ENCODE data around the gene STUB1. TPM values are rescaled to one million over a fixed set of nuclear protein-coding genes. Genes with fewer than 3 reads are reported as not detected.

Gene STUB1
- 159 and 240 TPM in 2 replicates for total RNA-seq

GRCh38 chr16:679814-680624 lies at the start of gene STUB1:
STUB1 (plus strand) TSS chr16:680410; CDS start chr16:680526, 116 bp downstream.
- DNase-seq (ENCODE audit: extremely low read depth, low read depth, low spot score), result no peak

GRCh38 chr16:630815-631405 lies 49.3 kb upstream of the STUB1 start, which contains the start of gene WFIKKN1:
WFIKKN1 (plus strand) TSS chr16:630985; CDS start chr16:631254, 269 bp downstream.
- DNase-seq (ENCODE audit: extremely low read depth, low read depth, low spot score), result no peak

DNA sequence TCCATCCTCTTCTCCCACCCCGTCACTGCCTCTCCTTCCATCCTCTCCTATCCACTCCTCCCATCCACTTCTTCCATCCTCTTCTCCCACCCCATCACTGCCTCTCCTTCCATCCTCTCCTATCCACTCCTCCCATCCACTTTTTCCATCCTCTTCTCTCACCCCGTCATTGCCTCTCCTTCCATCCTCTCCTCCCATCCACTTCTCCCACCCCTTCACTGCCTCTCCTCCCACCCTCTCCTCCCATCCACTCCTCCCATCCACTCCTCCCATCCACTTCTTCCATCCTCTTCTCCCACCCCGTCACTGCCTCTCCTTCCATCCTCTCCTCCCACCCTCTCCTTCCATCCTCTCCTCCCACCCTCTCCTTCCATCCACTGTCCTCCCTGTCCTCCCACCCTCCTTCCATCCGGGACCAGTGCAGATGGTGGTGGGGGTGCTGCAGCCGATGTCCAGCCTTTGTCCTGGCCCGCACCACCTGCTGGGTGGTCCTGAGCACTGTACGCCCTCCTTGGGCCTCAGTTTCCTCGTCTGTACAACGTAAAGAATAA lies 48.3 kb upstream of the STUB1 start:
- no peak for DNase-seq (ENCODE audit: extremely low read depth, low read depth, low spot score)

GRCh38 chr16:632486-633335 lies 47.5 kb upstream of the STUB1 start:
- DNase-seq (ENCODE audit: extremely low read depth, low read depth, low spot score), result no peak

DNA sequence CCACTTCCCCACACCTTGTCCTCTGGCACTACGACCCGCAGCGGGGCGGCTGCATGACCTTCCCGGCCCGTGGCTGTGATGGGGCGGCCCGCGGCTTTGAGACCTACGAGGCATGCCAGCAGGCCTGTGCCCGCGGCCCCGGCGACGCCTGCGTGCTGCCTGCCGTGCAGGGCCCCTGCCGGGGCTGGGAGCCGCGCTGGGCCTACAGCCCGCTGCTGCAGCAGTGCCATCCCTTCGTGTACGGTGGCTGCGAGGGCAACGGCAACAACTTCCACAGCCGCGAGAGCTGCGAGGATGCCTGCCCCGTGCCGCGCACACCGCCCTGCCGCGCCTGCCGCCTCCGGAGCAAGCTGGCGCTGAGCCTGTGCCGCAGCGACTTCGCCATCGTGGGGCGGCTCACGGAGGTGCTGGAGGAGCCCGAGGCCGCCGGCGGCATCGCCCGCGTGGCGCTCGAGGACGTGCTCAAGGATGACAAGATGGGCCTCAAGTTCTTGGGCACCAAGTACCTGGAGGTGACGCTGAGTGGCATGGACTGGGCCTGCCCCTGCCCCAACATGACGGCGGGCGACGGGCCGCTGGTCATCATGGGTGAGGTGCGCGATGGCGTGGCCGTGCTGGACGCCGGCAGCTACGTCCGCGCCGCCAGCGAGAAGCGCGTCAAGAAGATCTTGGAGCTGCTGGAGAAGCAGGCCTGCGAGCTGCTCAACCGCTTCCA lies 46.7 kb upstream of the STUB1 start:
- no peak for DNase-seq (ENCODE audit: extremely low read depth, low read depth, low spot score)

- DNase-seq (ENCODE audit: extremely low read depth, low read depth, low spot score), result no peak
Measured at GRCh38 chr16:634051-634670, 46.0 kb upstream of the STUB1 start.

DNA sequence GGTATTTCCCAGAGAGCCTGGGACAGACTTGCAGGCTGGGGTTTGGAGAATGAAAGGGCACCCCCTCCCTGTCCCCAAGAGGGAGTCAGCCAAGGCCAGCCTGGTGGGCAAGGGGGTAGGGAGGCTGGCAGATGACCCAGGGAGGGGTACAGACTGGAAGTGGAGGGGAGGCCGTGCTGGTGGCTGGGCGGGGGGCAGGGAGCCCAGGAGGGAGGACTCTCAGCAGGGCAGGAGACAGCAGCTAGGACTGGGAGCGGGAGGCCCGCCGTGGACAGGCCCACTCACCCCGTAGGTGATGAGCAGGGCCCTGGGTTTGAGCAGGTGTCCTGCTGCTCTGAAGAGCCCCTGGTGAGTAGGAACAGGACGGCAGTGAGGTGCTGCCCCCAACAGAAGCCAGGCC lies 45.2 kb upstream of the STUB1 start:
- no peak for DNase-seq (ENCODE audit: extremely low read depth, low read depth, low spot score)

GRCh38 chr16:635573-636205 lies 44.5 kb upstream of the STUB1 start:
- no peak for DNase-seq (ENCODE audit: extremely low read depth, low read depth, low spot score)

GRCh38 chr16:636206-637080 lies 43.8 kb upstream of the STUB1 start, which contains the start of gene METTL26:
METTL26 (minus strand) TSS chr16:636305; CDS start chr16:636290, 15 bp downstream.
- DNase-seq (ENCODE audit: extremely low read depth, low read depth, low spot score), result peak; percentile 54

GRCh38 chr16:637081-638018 lies 42.9 kb upstream of the STUB1 start:
- no peak for DNase-seq (ENCODE audit: extremely low read depth, low read depth, low spot score)

- no peak for DNase-seq (ENCODE audit: extremely low read depth, low read depth, low spot score)
Measured at GRCh38 chr16:638034-638543, 42.1 kb upstream of the STUB1 start.

- DNase-seq (ENCODE audit: extremely low read depth, low read depth, low spot score), result no peak
Measured at GRCh38 chr16:638836-639235, 41.4 kb upstream of the STUB1 start.

GRCh38 chr16:640614-641013 lies 39.6 kb upstream of the STUB1 start:
- no peak for DNase-seq (ENCODE audit: extremely low read depth, low read depth, low spot score)

GRCh38 chr16:641326-642188 lies 38.7 kb upstream of the STUB1 start, which contains the start of gene MCRIP2:
MCRIP2 (plus strand) TSS chr16:641828; CDS start chr16:641992, 164 bp downstream.
- DNase-seq (ENCODE audit: extremely low read depth, low read depth, low spot score), result no peak

DNA sequence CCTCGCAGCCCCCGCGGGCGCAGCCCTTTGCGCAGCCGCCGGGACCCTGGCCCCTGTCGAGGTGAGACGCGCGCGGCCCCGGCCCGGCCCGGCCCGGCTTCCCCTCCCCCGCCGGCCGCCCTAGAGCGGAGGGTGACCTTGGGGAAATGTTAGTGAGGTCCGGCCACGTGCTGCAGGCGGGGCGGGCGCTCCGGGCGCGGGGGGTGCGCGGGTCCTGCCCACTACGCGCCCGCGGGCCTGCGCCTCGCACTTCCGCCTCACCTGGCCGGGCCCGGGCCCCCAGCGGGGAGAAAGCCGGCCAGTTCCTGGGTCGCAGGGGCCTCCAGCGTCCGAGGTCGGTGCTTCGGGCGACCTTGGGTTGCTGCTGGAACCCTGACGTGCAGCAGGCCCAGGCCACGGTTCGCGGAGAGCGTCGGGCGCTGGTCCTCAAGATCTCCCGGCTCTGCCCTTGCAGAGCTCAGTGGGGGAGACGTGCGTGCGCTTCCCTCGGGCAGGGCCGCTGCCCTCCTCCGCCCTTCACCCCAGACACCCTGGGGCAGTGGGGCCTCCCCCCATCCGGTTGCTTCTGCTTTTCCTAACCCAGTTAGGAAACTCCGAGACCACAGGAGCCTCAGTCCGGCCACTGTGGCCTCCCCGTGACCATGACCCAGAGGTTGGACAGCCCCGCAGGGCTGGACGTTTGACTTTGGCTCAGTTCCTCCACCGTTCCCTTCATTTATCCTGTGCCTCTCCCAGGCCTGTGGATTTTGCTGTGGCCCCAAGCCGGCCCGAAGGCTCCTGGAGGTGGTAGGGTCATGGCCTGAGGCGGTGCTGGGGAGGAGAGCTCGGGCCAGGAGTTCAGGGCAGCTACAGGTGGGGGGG lies 37.8 kb upstream of the STUB1 start:
- no peak for DNase-seq (ENCODE audit: extremely low read depth, low read depth, low spot score)
